Kidney (tissue), 14 donors: ENCODE measurements around the gene NTSR1. TPM values are rescaled to one million over a fixed set of nuclear protein-coding genes. Genes with fewer than 3 reads are reported as not detected.

ENCODE experiments used
- DNase-seq, 5 donors: peaks; one replicate each; pipeline ENCODE4 v3.0.0-alpha.2; 2013 to 2020
- FAIRE-seq: peaks from 2 replicates; lab custom pipeline; 2012; peaks lifted over from hg19 to GRCh38; lab: Jason Lieb, UNC
- H3K27ac ChIP-seq, 2 donors: one replicate each; pipeline ENCODE4 v1.7.0; 2013; ENCODE audit warnings: low read depth in 2 of 2, low read length in 2 of 2, inconsistent platforms in 1 of 2
- H3K27me3 ChIP-seq: one replicate; pipeline ENCODE4 v1.7.1; 2013; ENCODE audit warnings: low read length, inconsistent platforms; ENCODE audit not compliant: control insufficient read depth, insufficient read depth
- H3K36me3 ChIP-seq, 3 donors: one replicate each; pipeline versions ENCODE4 v1.7.0 to v1.7.1; 2013; ENCODE audit warnings: low read length in 3 of 3, control low read depth in 1 of 3, inconsistent platforms in 1 of 3; ENCODE audit not compliant: insufficient read depth in 3 of 3, control insufficient read depth in 2 of 3
- H3K4me1 ChIP-seq, 3 donors: one replicate each; pipeline versions ENCODE4 v1.7.0 to v1.7.1; 2013; ENCODE audit warnings: low read length in 3 of 3, inconsistent platforms in 1 of 3, low read depth in 1 of 3; ENCODE audit not compliant: control insufficient read depth in 2 of 3, insufficient read depth in 2 of 3
- H3K4me3 ChIP-seq, 3 donors: one replicate each; pipeline versions ENCODE4 v1.7.0 to v1.8.1; 2013; ENCODE audit warnings: low read length in 3 of 3, control low read depth in 1 of 3, inconsistent platforms in 1 of 3
- H3K9ac ChIP-seq, 3 donors: one replicate each; pipeline versions ENCODE4 v1.7.0 to v1.7.1; 2013; ENCODE audit warnings: low read length in 3 of 3, control low read depth in 1 of 3, inconsistent platforms in 1 of 3
- H3K9me3 ChIP-seq, 3 donors: one replicate each; pipeline versions ENCODE4 v1.7.0 to v1.7.1; 2013; ENCODE audit warnings: low read length in 3 of 3, control low read depth in 1 of 3, inconsistent platforms in 1 of 3; ENCODE audit not compliant: control insufficient read depth in 2 of 3, insufficient read depth in 1 of 3
- CTCF ChIP-seq: IDR thresholded peaks from 3 replicates; pipeline ENCODE4 v1.5.1; 2012; ENCODE audit warnings: mild to moderate bottlenecking, moderate library complexity, borderline replicate concordance; ENCODE audit not compliant: insufficient read depth; ENCODE audit errors: extremely low read depth
- intact Hi-C: fragments of 100-400 bp; cut with DNase I; formaldehyde crosslinking; loops from one replicate; pipeline ENCODE4 v1.11.1; 2022
- polyA plus RNA-seq: library from polyadenylated mRNA; stranded (reverse); fragments of 350-450 nt; fragmentation: Illumina TruSeq; extraction: RNeasy Lipid Tissue Mini Kit (QIAGEN cat#74804); gene quantifications from one replicate; pipeline ENCODE4 v1.2.3, GENCODE V29; 2014; ENCODE audit warnings: low read depth, low replicate concordance; ENCODE audit not compliant: insufficient read depth
- total RNA-seq: library from RNA; stranded (reverse); fragmentation: NEBNext Ultra II Directional; extraction: Animal tissue kit (Norgen Biotek cat#: 25700); gene quantifications from one replicate; pipeline ENCODE4 v1.2.1, GENCODE V29; 2021
- donor health status: control.
- donor health status: control.
- donor health status: control.
- donor health status: control.
- donor health status: control.
- donor health status: DM: yes; HTN: yes; CAD: no.
- donor health status: Normal renal cell carcinoma (clear cell type).

The NTSR1 gene
- total and polyA plus RNA-seq, 2 donors from 2014 or later: 0.09 TPM; not detected in 1

- no peak for FAIRE-seq
- intact Hi-C loops: no loop called here
These were observed 24.8 kb downstream of the NTSR1 start for GRCh38 chr20:62733526-62733842.

GRCh38 chr20:62733891-62734290 lies 25.3 kb downstream of the NTSR1 start:
- DNase-seq: peak in 1 of 5 donors; percentile 57
- H3K36me3 ChIP-seq: no peaks in the 10 kb centered on the region
- no peaks in the 10 kb centered on the region for H3K4me1 ChIP-seq
- FAIRE-seq: no peak
- no peak overlapping the region for H3K27ac ChIP-seq
- H3K27me3 ChIP-seq: no peaks in the 10 kb centered on the region
- no peaks in the 10 kb centered on the region for H3K9me3 ChIP-seq
- no peak for TF ChIP-seq CTCF
- H3K4me3 ChIP-seq: no peak overlapping the region
- intact Hi-C loops: no loop called here
- H3K9ac ChIP-seq: no peak overlapping the region

More at GRCh38 chr20:62733526-62733842, 24.8 kb downstream of the NTSR1 start:
- no peak for DNase-seq
- H3K4me3 ChIP-seq: no peak overlapping the region
- no peaks in the 10 kb centered on the region for H3K4me1 ChIP-seq
- no peak for TF ChIP-seq CTCF
- H3K27me3 ChIP-seq: no peaks in the 10 kb centered on the region
- no peak overlapping the region for H3K9ac ChIP-seq
- no peaks in the 10 kb centered on the region for H3K9me3 ChIP-seq
- no peak overlapping the region for H3K27ac ChIP-seq
- H3K36me3 ChIP-seq: no peaks in the 10 kb centered on the region

- DNase-seq (peak in 1 of 5 donors; percentile 56), FAIRE-seq (no peak)
- no peak overlapping the region for H3K27ac ChIP-seq
- H3K4me1 ChIP-seq: no peaks in the 10 kb centered on the region
- no peak overlapping the region for H3K9ac ChIP-seq
- intact Hi-C loops: no loop called here
- no peak for TF ChIP-seq CTCF
- no peaks in the 10 kb centered on the region for H3K27me3 ChIP-seq
- no peak overlapping the region for H3K4me3 ChIP-seq
- H3K36me3 ChIP-seq: no peaks in the 10 kb centered on the region
- H3K9me3 ChIP-seq: no peaks in the 10 kb centered on the region
These were observed 25.7 kb downstream of the NTSR1 start for GRCh38 chr20:62734326-62734725.

GRCh38 chr20:62734881-62735280 lies 26.2 kb downstream of the NTSR1 start:
- no peaks in the 10 kb centered on the region for H3K4me1 ChIP-seq
- FAIRE-seq (no peak), DNase-seq (peak in 1 of 5 donors; percentile 68)
- no peaks in the 10 kb centered on the region for H3K27me3 ChIP-seq
- no peak overlapping the region for H3K27ac ChIP-seq
- H3K9me3 ChIP-seq: no peaks in the 10 kb centered on the region
- no peak for TF ChIP-seq CTCF
- no peak overlapping the region for H3K9ac ChIP-seq
- no peak overlapping the region for H3K4me3 ChIP-seq
- H3K36me3 ChIP-seq: no peaks in the 10 kb centered on the region
- intact Hi-C loops: no loop called here
